OCI-LY7 (cell line): ENCODE results near the gene ARHGEF1.

Experiments used
- EZH2phosphoT487 ChIP-seq: fragments of 200-600 bp; sonication (generic); IDR thresholded peaks from 2 replicates; pipeline ENCODE4 v1.6.1; 2018; ENCODE audit warnings: low read depth, borderline replicate concordance, mild to moderate bottlenecking, mixed run types, antibody characterized with exemption, low read length, moderate library complexity, mixed read lengths
- TF ChIP-seq, protein P1 (sequence below): fragments of 200-600 bp; sonication (generic); conservative IDR thresholded peaks from 2 replicates; pipeline ENCODE4 v1.5.1; 2014; ENCODE audit warnings: mild to moderate bottlenecking, antibody characterized with exemption, low read length, moderate library complexity, mixed read lengths

DNA sequence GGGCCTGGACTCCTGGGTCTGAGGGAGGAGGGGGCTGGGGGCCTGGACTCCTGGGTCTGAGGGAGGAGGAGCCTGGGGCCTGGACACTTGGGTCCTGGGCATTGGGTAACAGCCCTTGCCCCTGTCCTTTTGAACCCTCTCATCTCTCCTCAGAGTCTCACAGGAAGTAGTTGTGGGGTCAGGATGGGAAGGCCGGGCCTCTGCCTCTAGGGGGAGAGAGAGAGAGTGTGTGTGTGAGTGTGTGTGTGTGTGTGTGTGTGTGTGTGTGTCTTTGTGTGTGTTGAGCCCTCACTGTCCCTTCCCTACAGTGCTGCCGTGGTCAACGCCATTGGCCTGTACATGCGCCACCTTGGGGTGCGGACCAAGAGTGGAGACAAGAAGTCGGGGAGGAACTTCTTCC is 10.9 kb downstream of the ARHGEF1 start:
- TF ChIP-seq, protein P1, sequence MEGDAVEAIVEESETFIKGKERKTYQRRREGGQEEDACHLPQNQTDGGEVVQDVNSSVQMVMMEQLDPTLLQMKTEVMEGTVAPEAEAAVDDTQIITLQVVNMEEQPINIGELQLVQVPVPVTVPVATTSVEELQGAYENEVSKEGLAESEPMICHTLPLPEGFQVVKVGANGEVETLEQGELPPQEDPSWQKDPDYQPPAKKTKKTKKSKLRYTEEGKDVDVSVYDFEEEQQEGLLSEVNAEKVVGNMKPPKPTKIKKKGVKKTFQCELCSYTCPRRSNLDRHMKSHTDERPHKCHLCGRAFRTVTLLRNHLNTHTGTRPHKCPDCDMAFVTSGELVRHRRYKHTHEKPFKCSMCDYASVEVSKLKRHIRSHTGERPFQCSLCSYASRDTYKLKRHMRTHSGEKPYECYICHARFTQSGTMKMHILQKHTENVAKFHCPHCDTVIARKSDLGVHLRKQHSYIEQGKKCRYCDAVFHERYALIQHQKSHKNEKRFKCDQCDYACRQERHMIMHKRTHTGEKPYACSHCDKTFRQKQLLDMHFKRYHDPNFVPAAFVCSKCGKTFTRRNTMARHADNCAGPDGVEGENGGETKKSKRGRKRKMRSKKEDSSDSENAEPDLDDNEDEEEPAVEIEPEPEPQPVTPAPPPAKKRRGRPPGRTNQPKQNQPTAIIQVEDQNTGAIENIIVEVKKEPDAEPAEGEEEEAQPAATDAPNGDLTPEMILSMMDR, result peak; percentile 51
- TF ChIP-seq EZH2phosphoT487, result no peak
